ENCODE measurements around the gene SVEP1. TPM values are rescaled to one million over a fixed set of nuclear protein-coding genes. Genes with fewer than 3 reads are reported as not detected.

SVEP1 gene
- polyA plus RNA-seq, 1 donor (not counting 4 experiments of a cell fraction or from before 2014, with no cell fraction given), result 0.14 TPM

- Histone ChIP-seq H3K36me3 (ENCODE audit: control insufficient read depth in 2 of 2, extremely low read depth in 1 of 2, insufficient read depth in 2 of 2, low read length in 2 of 2) (no peaks in the 10 kb centered on the region), H3K27me3 (ENCODE audit: control insufficient read depth, extremely low read depth, insufficient read depth, low read length) (no peaks in the 10 kb centered on the region), H3K4me2 (ENCODE audit: control insufficient read depth, extremely low read depth, insufficient read depth, low read depth, low read length) (no peak overlapping the region), H3K9ac (ENCODE audit: control insufficient read depth, extremely low read depth, insufficient read depth, low read length) (no peak overlapping the region), H3K4me1 (ENCODE audit: control insufficient read depth, extremely low read depth, insufficient read depth, low read length) (no peaks in the 10 kb centered on the region), H3K79me2 (ENCODE audit: control insufficient read depth, insufficient read depth, low read length) (no peaks in the 10 kb centered on the region), H3K9me1 (ENCODE audit: control insufficient read depth, extremely low read depth, insufficient read depth, low read length) (no peaks in the 10 kb centered on the region), H2AFZ (ENCODE audit: control insufficient read depth, low read length) (no peak overlapping the region), H3K27ac (ENCODE audit: control insufficient read depth, insufficient read depth, low read length) (no peak overlapping the region), H3K4me3 (ENCODE audit: control insufficient read depth in 2 of 3, extremely low read depth in 1 of 3, insufficient read depth in 2 of 3, low read depth in 1 of 3, low read length in 3 of 3) (no peak overlapping the region), H4K20me1 (ENCODE audit: control insufficient read depth, extremely low read depth, insufficient read depth, low read length) (no peaks in the 10 kb centered on the region), H3K9me3 (ENCODE audit: control insufficient read depth, low read depth, low read length) (no peaks in the 10 kb centered on the region)
- TF ChIP-seq CTCF (optimal IDR thresholded peaks at IDR 0.05 in 1 of 3, IDR thresholded peaks at IDR 0.05 in 1 of 3, conservative IDR thresholded peaks at IDR 0.05 in 1 of 3; ENCODE audit: extremely low read depth in 1 of 3, insufficient read depth in 2 of 3, low read length in 3 of 3), result no peak
- no peak for TF ChIP-seq EZH2 (IDR thresholded peaks at IDR 0.05; ENCODE audit: low read length)
- FAIRE-seq, result no peak
- dilution Hi-C loops (cut with MboI; ENCODE audit: extremely low pct_ligation_motif_present, low sequenced_read_pairs), result no loop called here
- DNase-seq (ENCODE audit: low read depth, low spot score), result no peak
These were observed 13.4 kb downstream of the SVEP1 start for GRCh38 chr9:110566156-110566555.

- H2AFZ ChIP-seq (ENCODE audit: control insufficient read depth, low read length), result no peak overlapping the region
- no peaks in the 10 kb centered on the region for H3K36me3 ChIP-seq (ENCODE audit: control insufficient read depth in 2 of 2, extremely low read depth in 1 of 2, insufficient read depth in 2 of 2, low read length in 2 of 2)
- TF ChIP-seq CTCF (optimal IDR thresholded peaks at IDR 0.05 in 1 of 3, IDR thresholded peaks at IDR 0.05 in 1 of 3, conservative IDR thresholded peaks at IDR 0.05 in 1 of 3; ENCODE audit: extremely low read depth in 1 of 3, insufficient read depth in 2 of 3, low read length in 3 of 3) (no peak), EZH2 (IDR thresholded peaks at IDR 0.05; ENCODE audit: low read length) (no peak)
- no peak for FAIRE-seq
- H3K79me2 ChIP-seq (ENCODE audit: control insufficient read depth, insufficient read depth, low read length), result no peaks in the 10 kb centered on the region
- H3K9me1 ChIP-seq (ENCODE audit: control insufficient read depth, extremely low read depth, insufficient read depth, low read length), result no peaks in the 10 kb centered on the region
- no peaks in the 10 kb centered on the region for H3K9me3 ChIP-seq (ENCODE audit: control insufficient read depth, low read depth, low read length)
- no peak overlapping the region for H3K4me2 ChIP-seq (ENCODE audit: control insufficient read depth, extremely low read depth, insufficient read depth, low read depth, low read length)
- no peak overlapping the region for H3K27ac ChIP-seq (ENCODE audit: control insufficient read depth, insufficient read depth, low read length)
- H3K9ac ChIP-seq (ENCODE audit: control insufficient read depth, extremely low read depth, insufficient read depth, low read length), result no peak overlapping the region
- no peak for DNase-seq (ENCODE audit: low read depth, low spot score)
- no peaks in the 10 kb centered on the region for H3K27me3 ChIP-seq (ENCODE audit: control insufficient read depth, extremely low read depth, insufficient read depth, low read length)
- no peak overlapping the region for H3K4me3 ChIP-seq (ENCODE audit: control insufficient read depth in 2 of 3, extremely low read depth in 1 of 3, insufficient read depth in 2 of 3, low read depth in 1 of 3, low read length in 3 of 3)
- H3K4me1 ChIP-seq (ENCODE audit: control insufficient read depth, extremely low read depth, insufficient read depth, low read length), result no peaks in the 10 kb centered on the region
- H4K20me1 ChIP-seq (ENCODE audit: control insufficient read depth, extremely low read depth, insufficient read depth, low read length), result no peaks in the 10 kb centered on the region
- dilution Hi-C loops (cut with MboI; ENCODE audit: extremely low pct_ligation_motif_present, low sequenced_read_pairs), result no loop called here
These were observed 17.7 kb downstream of the SVEP1 start for GRCh38 chr9:110561826-110562225.

All from keratinocyte (primary cell).